OCI-M1 (cell line): ENCODE data around the gene LRBA.
"Not testable (repeated sequence)": the region's sequence is repeated elsewhere in the genome, so short reads cannot be mapped to it uniquely, and the experiment has no call there.

ENCODE experiments used
- DNase-seq: peaks from one replicate; lab custom pipeline; 2025; lab: John Stamatoyannopoulos, UW

LRBA gene

DNA sequence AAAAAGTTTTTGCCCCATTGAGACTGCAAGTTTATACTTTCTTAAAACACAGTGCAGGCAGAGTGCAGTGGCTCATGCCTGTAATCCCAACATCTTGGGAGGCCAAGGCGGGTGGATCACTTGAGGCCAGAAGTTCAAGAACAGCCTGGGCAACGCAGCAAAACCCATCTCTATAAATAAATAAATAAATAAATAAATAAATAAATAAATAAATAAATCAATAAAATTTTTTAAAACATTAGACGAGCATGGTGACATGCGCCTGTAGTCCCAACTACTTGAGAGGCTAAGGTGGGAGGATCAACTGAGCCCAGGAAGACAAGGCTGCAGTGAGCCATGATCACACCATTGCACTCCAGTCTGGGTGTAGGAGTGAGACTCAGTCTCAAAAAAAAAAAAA is 213.3 kb downstream of the LRBA start:
- no peak for DNase-seq

- no peak for DNase-seq
Measured at GRCh38 chr4:150799207-150799606, 215.9 kb downstream of the LRBA start.

DNA sequence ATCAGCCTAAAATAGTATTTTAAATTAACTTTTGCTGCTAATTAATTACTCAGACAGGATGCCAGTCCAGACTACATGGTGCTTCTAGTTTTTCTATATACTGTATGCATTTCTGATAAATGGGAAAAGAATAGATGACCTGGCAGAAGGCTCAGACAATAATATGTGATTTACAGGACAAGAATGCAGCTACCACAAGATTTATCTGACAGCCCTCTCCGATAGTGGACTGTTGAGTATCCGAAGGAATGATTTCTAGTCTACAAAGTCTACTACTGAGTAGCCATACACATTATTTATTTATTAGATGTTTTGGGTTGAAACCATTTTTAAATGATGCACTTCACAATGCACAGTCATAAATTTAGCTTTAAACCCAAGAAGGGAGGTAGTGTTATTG is 220.4 kb downstream of the LRBA start:
- DNase-seq = no peak

- DNase-seq = no peak
Measured at GRCh38 chr4:150789864-150790263, 225.2 kb downstream of the LRBA start.

DNA sequence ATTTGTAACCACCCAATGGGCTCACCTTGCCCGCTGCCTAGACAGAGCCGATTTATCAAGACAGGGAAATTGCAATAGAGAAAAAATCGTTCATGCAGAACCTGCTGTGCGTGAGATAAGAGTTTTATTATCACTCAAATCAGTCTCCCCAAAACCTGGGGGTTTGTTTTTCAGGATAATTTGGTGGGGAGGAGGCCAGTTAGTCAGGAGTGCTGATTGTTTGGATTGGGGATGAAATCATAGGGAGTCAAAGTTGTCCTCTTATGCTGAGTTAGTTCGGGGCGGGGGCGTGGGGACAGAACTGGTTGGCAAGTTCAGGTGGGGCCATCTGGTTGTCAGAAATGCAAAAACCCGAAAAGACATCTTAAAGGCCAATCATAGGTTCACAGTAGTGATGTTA is 230.1 kb downstream of the LRBA start:
- no peak for DNase-seq

GRCh38 chr4:150784305-150784704 is 230.8 kb downstream of the LRBA start:
- DNase-seq = no peak

- peak; percentile 18 for DNase-seq
Measured at GRCh38 chr4:150782921-150783320, 232.2 kb downstream of the LRBA start.

GRCh38 chr4:150782311-150782710 is 232.8 kb downstream of the LRBA start:
- no peak for DNase-seq

GRCh38 chr4:150781191-150781590 is 233.9 kb downstream of the LRBA start:
- DNase-seq = no peak

- no peak for DNase-seq
Measured at GRCh38 chr4:150779707-150780106, 235.4 kb downstream of the LRBA start.

- peak; percentile 88 for DNase-seq
Measured at GRCh38 chr4:150773729-150774449, 241.2 kb downstream of the LRBA start.

- DNase-seq = no peak
Measured at GRCh38 chr4:150773032-150773431, 242.1 kb downstream of the LRBA start.

DNA sequence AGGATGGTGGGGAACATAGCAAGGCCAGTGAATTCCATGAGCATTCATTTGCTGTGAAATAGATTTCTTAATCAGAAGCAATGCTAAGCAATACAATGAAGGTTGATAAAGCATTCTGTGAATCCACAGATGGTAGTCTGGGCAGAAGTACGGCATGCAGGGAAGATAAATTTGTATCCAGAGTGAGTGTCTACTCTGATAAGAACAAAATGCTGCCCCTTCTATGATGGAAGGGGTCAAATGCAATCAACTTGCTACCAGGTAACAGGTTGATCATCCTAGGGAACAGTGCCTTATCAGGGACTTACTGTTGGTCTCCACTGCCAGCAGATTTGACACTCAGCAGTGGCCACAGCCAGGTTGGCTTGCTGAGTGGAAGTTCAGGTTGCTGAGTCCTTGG is 243.7 kb downstream of the LRBA start:
- peak; percentile 53 for DNase-seq

GRCh38 chr4:150769845-150770244 is 245.2 kb downstream of the LRBA start:
- no peak for DNase-seq

DNA sequence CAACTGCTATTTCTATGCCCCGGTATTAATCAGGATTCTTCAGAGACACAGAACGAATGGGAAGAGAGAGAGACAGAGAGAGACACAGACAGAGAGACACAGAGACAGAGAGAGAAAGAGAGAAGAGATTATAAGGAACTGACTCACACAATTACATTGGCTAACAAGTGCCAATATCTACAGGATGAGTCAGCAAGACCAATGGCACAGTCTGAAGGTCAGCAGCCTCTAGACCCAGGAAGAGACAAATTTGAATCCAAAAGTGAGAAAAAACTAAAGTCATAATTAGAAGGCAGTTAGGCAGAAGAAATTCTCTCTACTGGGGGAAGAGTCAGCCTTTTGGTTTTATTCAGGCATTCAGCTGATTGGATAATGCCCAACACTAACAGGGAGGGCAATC is 245.8 kb downstream of the LRBA start:
- peak; percentile 86 for DNase-seq

- no peak for DNase-seq
Measured at GRCh38 chr4:150768497-150768896, 246.6 kb downstream of the LRBA start.

DNA sequence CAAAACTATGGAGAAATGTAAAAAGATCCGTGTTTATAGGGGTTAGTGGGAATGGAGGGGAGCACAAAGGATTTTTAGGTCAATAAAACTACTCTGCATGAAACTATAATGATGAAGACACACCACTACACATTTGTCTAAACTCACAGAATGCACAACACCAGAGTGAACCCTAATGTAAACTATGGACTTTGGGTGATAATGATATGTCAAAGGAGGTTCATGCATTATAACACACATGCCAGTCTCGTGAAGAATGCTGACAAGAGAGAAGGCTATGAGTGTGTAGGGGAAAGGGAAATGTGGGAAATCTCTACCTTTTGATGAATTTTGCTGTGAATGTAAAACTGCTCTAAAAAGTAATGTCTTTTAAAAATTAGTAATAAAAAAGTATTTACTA is 249.9 kb downstream of the LRBA start:
- DNase-seq = no peak

- no peak for DNase-seq
Measured at GRCh38 chr4:150751648-150752047, 263.4 kb downstream of the LRBA start.

DNA sequence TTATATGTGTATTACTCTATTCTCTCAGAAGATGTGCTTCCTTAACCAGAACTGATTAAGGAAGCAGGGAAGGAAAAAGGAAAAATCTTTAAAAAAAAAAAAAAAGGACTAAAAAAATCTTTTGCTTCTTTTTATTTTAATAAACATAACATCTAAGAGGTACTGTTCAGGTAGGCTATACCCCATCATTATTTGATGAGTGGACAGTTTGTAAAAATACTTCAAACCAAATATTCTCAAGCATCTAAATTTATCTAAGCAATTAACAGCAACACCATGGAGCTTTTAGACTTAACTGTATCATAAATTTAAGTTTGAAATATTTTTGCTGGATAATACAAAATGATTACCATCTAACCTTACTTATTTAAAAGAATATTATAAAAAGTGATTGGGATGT is 264.3 kb downstream of the LRBA start:
- no peak for DNase-seq

- DNase-seq = no peak
Measured at GRCh38 chr4:150746156-150746555, 268.9 kb downstream of the LRBA start.

- DNase-seq = no peak
Measured at GRCh38 chr4:150744570-150744969, 270.5 kb downstream of the LRBA start.

GRCh38 chr4:150743564-150744342 is 271.3 kb downstream of the LRBA start:
- DNase-seq = no peak

- DNase-seq = not testable (repeated sequence)
Measured at GRCh38 chr4:150742930-150743329, 272.2 kb downstream of the LRBA start.

DNA sequence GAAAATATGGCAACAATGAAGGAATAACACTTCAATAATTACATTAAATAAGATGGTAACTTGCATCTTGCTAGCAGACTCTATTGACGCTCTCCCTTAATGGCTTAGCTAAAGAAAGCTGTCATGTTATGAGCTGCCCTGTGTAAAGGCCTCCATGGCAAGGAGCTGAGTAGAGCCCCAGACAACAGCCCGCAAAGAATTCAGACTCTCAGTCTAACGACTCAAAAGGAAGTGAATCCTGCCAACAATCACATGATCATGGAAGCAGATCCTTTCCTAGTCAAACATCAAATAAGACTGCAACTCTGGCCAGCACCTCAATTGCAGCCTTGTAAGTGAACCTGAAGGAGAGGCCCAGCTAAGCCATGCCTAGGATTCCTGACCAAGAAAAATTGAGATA is 275.5 kb downstream of the LRBA start:
- no peak for DNase-seq
